ENCODE results near the gene DIS3L2.

DIS3L2 gene

DNA sequence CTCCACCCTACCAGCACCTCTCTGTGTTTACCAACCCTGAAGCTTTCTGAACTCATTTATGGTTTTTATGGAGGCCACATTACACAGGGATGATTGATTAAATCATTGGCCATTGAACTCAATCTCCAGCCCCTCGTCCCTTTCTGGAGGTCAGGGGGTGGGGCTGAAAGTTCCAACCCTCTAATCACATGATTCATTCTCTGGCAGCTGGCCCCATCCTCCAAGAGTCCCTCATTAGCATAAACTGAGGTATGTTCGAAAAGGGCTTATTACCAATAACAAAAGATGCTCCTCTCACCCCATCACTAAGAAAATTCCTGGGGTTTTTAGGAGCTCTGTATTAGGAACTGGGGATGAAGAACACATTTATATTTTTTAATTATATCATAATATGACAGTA is 92.3 kb downstream of the DIS3L2 start:
- TF ChIP-seq, protein P1, sequence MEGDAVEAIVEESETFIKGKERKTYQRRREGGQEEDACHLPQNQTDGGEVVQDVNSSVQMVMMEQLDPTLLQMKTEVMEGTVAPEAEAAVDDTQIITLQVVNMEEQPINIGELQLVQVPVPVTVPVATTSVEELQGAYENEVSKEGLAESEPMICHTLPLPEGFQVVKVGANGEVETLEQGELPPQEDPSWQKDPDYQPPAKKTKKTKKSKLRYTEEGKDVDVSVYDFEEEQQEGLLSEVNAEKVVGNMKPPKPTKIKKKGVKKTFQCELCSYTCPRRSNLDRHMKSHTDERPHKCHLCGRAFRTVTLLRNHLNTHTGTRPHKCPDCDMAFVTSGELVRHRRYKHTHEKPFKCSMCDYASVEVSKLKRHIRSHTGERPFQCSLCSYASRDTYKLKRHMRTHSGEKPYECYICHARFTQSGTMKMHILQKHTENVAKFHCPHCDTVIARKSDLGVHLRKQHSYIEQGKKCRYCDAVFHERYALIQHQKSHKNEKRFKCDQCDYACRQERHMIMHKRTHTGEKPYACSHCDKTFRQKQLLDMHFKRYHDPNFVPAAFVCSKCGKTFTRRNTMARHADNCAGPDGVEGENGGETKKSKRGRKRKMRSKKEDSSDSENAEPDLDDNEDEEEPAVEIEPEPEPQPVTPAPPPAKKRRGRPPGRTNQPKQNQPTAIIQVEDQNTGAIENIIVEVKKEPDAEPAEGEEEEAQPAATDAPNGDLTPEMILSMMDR (IDR thresholded peaks at IDR 0.05; ENCODE audit: low read depth, low read length, missing control alignments) = no peak
- DNase-seq (ENCODE audit: extremely low read depth, low read depth) = no peak
- H3K4me3 ChIP-seq (replicated peaks; ENCODE audit: low read depth, low read length) = no peak overlapping the region

DNA sequence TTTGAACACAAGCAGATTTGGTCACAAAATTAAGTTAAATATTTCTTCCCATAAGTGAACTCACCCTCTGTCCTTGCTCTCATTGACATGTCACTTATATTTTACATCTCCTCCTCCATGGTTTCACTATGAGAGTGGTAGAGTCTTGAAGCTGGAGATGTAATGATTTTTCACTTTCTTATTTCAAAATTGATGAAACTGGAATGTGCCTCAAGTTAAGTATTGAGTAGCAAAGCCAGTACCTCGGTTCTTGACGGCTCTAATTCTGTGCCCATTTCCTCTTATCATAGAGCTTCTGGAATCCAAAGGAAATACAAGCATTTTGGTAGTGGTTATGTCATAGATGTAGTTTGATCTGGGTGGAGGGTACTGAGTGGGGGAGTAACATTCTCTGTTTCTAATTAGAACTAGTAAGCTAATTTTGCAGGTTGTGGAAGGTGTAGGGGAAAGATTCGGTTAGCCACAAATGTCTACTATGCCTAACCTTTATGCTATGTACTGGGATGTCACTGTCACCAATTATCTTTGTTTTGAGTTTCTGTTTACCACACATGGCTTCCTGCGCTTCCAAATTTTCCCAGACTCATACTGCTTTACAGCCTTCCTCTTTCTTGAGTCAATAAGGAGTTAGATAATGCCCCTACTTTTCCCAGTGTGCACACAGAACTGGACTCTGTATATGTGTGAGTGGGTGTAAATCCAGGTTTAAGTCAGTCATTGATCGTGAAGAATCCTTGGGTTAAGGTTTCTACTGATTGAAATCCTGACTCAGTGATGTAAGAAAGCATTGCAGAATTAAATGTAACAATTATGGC is 96.8 kb downstream of the DIS3L2 start:
- no peak overlapping the region for H3K4me3 ChIP-seq (replicated peaks; ENCODE audit: low read depth, low read length)
- no peak for DNase-seq (ENCODE audit: extremely low read depth, low read depth)
- TF ChIP-seq, protein P1 (IDR thresholded peaks at IDR 0.05; ENCODE audit: low read depth, low read length, missing control alignments) = no peak

DNA sequence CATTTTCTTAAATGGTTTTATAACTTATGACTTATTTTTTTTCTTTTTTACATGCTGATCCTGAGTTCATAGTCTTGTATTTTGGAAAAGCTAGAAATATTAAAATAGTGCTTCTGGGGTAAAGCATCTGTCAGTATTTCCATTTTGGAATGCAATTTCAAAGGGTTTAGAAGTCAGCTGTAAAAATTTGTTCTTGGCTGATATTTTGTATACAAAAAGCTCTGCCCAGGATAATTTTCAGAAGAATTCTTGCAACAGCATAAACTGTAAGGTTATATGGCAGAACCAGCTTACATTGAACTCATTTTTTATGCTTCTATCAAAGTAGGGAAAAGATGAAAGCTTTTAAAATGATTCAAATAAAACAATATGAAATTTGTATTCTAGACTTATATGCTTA is 97.4 kb downstream of the DIS3L2 start:
- no peak for DNase-seq (ENCODE audit: extremely low read depth, low read depth)
- TF ChIP-seq, protein P1 (IDR thresholded peaks at IDR 0.05; ENCODE audit: low read depth, low read length, missing control alignments) = no peak
- no peak overlapping the region for H3K4me3 ChIP-seq (replicated peaks; ENCODE audit: low read depth, low read length)

DNA sequence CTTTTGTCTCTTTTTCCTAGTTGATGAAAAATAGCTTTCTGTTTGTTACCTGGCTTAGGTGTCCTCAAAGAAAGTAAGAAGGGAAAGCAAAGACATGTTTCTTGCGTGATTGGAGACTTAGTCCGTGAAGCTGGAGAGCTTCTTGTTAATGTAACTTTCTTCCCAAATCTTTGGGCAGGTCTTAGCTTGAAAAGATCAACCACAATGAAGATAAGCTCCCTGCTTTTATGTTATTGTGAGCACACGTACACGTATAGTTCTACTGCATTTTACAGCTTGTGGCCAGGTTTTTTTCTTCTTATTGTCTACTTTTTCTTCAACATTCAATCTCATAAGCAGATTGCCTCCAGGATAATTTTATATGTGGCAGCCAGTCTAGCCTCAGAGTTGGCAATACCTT is 99.8 kb downstream of the DIS3L2 start:
- DNase-seq (ENCODE audit: extremely low read depth, low read depth) = no peak
- no peak overlapping the region for H3K4me3 ChIP-seq (replicated peaks; ENCODE audit: low read depth, low read length)
- TF ChIP-seq, protein P1 (IDR thresholded peaks at IDR 0.05; ENCODE audit: low read depth, low read length, missing control alignments) = no peak

DNA sequence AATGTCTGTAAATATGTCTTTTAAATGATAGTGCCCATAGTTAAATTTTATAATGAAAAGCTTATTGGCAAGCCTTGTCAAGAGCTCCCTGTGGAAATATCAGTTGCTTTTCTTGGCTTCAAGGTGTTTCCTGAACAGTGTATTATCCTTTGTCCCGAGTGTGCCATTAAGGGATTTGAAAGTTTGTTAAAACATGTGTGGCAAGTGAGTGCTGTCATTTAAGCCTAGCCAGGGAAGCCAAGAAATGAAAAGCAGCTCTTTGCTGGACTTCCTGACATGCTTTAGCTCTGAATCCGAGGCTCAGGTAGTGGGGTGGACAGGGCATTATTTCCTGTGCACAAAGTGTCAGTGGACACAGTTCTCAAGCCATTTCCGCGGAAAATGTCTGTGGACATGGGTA is 111.5 kb downstream of the DIS3L2 start:
- no peak overlapping the region for H3K4me3 ChIP-seq (replicated peaks; ENCODE audit: low read depth, low read length)
- TF ChIP-seq, protein P1 (IDR thresholded peaks at IDR 0.05; ENCODE audit: low read depth, low read length, missing control alignments) = no peak
- DNase-seq (ENCODE audit: extremely low read depth, low read depth) = no peak

DNA sequence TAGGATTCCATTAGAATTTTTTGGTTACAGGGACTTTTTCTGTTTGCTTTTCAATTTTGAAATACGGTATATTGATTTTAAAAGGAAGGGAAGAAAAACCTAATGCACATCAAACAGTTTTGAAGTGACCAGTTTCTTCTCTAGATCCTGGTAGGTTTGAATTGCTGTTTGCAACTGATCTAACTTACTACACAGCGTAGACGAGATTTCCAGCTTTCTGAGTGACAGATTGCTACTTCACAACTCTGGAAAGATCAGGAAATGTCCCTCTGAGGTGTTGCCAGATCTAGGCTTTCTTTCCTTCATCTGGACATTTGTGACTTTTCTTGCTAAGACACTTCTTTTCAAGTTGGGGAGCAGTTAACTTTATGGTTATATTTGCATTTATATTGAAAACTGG is 112.2 kb downstream of the DIS3L2 start:
- TF ChIP-seq, protein P1 (IDR thresholded peaks at IDR 0.05; ENCODE audit: low read depth, low read length, missing control alignments) = no peak
- no peak for DNase-seq (ENCODE audit: extremely low read depth, low read depth)
- no peak overlapping the region for H3K4me3 ChIP-seq (replicated peaks; ENCODE audit: low read depth, low read length)

DNA sequence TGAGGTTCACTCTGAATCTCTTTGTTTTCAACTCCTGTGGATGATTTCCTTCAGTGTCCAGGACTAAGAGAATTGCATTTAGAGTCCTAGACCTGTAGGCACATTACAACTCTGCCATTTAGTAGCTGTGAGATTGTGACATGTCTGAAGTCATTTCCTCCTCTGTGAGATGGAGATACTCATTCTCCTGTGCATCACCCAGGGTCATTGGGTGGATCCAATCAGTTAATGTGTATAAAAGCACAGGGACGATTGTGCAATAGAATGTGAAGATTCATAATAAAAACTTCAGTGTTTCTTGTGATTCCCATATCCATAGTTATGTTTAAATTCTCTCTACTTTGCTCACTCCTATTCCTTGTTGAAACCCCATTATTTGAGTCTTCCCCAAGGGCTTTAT is 113.6 kb downstream of the DIS3L2 start:
- TF ChIP-seq, protein P1 (IDR thresholded peaks at IDR 0.05; ENCODE audit: low read depth, low read length, missing control alignments) = no peak

More for the DNA sequence above, 113.6 kb downstream of the DIS3L2 start:
- H3K4me3 ChIP-seq (replicated peaks; ENCODE audit: low read depth, low read length) = no peak overlapping the region
- no peak for DNase-seq (ENCODE audit: extremely low read depth, low read depth)

Measured in HFF-Myc (cell line).